ENCODE measurements around the gene TASP1.

TASP1 gene

GRCh38 chr20:13432126-13432525 is 206.6 kb downstream of the TASP1 start:
- DNase-seq: no peak

- no peak for DNase-seq
Observed at GRCh38 chr20:13430346-13431002, 208.3 kb downstream of the TASP1 start.

GRCh38 chr20:13428684-13429083 is 210.0 kb downstream of the TASP1 start:
- DNase-seq: no peak

GRCh38 chr20:13426870-13427269 is 211.9 kb downstream of the TASP1 start:
- DNase-seq: no peak

- DNase-seq: no peak
Observed at GRCh38 chr20:13425381-13426135, 213.2 kb downstream of the TASP1 start.

GRCh38 chr20:13424174-13424833 is 214.4 kb downstream of the TASP1 start:
- DNase-seq: no peak

GRCh38 chr20:13423472-13424173 is 215.1 kb downstream of the TASP1 start:
- no peak for DNase-seq

- DNase-seq: no peak
Observed at GRCh38 chr20:13422637-13423036, 216.1 kb downstream of the TASP1 start.

- DNase-seq: no peak
Observed at GRCh38 chr20:13420625-13421024, 218.1 kb downstream of the TASP1 start.

- no peak for DNase-seq
Observed at GRCh38 chr20:13419477-13419876, 219.3 kb downstream of the TASP1 start.

GRCh38 chr20:13418263-13419229 is 220.2 kb downstream of the TASP1 start:
- no peak for DNase-seq

GRCh38 chr20:13416531-13416930 is 222.2 kb downstream of the TASP1 start:
- DNase-seq: no peak

GRCh38 chr20:13412806-13413445 is 225.8 kb downstream of the TASP1 start:
- no peak for DNase-seq

- no peak for DNase-seq
Observed at GRCh38 chr20:13404293-13404692, 234.4 kb downstream of the TASP1 start.

GRCh38 chr20:13403453-13403852 is 235.3 kb downstream of the TASP1 start:
- DNase-seq: no peak

GRCh38 chr20:13402986-13403385 is 235.7 kb downstream of the TASP1 start:
- DNase-seq: no peak

- DNase-seq: no peak
Observed at GRCh38 chr20:13402171-13402760, 236.5 kb downstream of the TASP1 start.

GRCh38 chr20:13401596-13401995 is 237.1 kb downstream of the TASP1 start:
- DNase-seq: no peak

GRCh38 chr20:13400453-13400852 is 238.3 kb downstream of the TASP1 start:
- DNase-seq: no peak

- DNase-seq: no peak
Observed at GRCh38 chr20:13397300-13397724, 241.4 kb downstream of the TASP1 start.

GRCh38 chr20:13396826-13397225 is 241.9 kb downstream of the TASP1 start:
- no peak for DNase-seq

All from activated gamma-delta T cell (primary cell).